ENCODE measurements around the gene SLC16A9.

SLC16A9 gene

DNA sequence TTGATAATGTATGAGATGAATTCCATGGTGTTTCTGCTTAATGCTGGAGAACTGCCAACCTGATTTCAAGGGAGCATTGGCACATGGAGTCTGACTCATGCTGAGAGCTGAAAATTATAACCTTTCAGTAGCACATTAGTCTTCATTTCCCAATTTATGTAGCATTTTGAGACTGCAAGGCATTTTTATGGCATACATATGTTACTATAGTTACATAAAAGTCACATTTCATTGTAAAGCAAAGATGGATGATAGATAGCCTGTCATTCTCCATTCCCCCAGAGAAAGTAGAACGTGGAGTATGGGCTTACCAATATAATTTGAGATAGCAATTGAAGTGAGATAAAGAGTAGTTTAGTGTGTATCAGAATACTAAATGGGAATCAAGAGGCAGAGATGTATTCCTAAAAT, 103.1 kb downstream of the SLC16A9 start:
- peaks cover 11% of the 10 kb centered on the region; the same call in 1 of the 2 replicates for H3K4me1 ChIP-seq (ENCODE audit: control insufficient read depth, insufficient read depth, low read length)
- H3K27ac ChIP-seq (ENCODE audit: extremely low read depth, low read depth, low read length) = no peak overlapping the region
- CTCF ChIA-PET = interaction anchor here (0.6 to 1.4 kb wide), 2 partner anchors 15 to 654 kb away, joined by 3 to 4 read pairs; no protein-coding TSS in a partner anchor
- POLR2A ChIA-PET = no interaction called here
- H3K4me3 ChIP-seq (ENCODE audit: low read depth, low read length) = no peak overlapping the region
- no peaks in the 10 kb centered on the region for H3K9me3 ChIP-seq (ENCODE audit: control insufficient read depth, insufficient read depth, low read depth, low read length)
- H3K36me3 ChIP-seq (ENCODE audit: control insufficient read depth in 2 of 2, insufficient read depth in 1 of 2, low read length in 2 of 2) = no peaks in the 10 kb centered on the region
- no peak for TF ChIP-seq ZNF175 (tag by site-specific recombination; IDR thresholded peaks at IDR 0.05)
- no peak for TF ChIP-seq ZNF335 (tag by site-specific recombination; conservative IDR thresholded peaks at IDR 0.05)
- TF ChIP-seq ZNF354C (tag by site-specific recombination; IDR thresholded peaks at IDR 0.05; ENCODE audit: borderline replicate concordance, low read depth) = no peak
- no peak for TF ChIP-seq ZNF248 (tag by site-specific recombination; IDR thresholded peaks at IDR 0.05)
- TF ChIP-seq, protein P1, sequence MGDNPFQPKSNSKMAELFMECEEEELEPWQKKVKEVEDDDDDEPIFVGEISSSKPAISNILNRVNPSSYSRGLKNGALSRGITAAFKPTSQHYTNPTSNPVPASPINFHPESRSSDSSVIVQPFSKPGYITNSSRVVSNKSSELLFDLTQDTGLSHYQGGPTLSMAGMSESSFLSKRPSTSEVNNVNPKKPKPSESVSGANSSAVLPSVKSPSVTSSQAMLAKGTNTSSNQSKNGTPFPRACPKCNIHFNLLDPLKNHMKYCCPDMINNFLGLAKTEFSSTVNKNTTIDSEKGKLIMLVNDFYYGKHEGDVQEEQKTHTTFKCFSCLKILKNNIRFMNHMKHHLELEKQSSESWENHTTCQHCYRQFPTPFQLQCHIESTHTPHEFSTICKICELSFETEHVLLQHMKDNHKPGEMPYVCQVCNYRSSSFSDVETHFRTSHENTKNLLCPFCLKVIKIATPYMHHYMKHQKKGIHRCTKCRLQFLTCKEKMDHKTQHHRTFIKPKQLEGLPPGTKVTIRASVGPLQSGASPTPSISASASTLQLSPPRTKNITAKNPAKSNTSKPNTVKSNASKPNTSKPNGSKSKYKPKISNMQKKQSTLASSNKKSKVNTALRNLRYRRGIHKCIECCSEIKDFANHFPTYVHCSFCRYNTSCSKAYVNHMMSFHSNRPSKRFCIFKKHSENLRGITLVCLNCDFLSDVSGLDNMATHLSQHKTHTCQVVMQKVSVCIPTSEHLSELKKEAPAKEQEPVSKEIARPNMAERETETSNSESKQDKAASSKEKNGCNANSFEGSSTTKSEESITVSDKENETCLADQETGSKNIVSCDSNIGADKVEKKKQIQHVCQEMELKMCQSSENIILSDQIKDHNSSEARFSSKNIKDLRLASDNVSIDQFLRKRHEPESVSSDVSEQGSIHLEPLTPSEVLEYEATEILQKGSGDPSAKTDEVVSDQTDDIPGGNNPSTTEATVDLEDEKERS (tag by site-specific recombination; IDR thresholded peaks at IDR 0.05) = no peak
- TF ChIP-seq ZNF19 (tag by site-specific recombination; IDR thresholded peaks at IDR 0.05; ENCODE audit: low read depth) = no peak
- TF ChIP-seq ZNF621 (tag by site-specific recombination; IDR thresholded peaks at IDR 0.05) = no peak
- TF ChIP-seq KLF8 (tag by site-specific recombination; IDR thresholded peaks at IDR 0.05) = no peak
- TF ChIP-seq KLF16 (tag by site-specific recombination; IDR thresholded peaks at IDR 0.05) = peak; percentile 77
- TF ChIP-seq YY2 (tag by site-specific recombination; IDR thresholded peaks at IDR 0.05) = no peak
- TF ChIP-seq RBAK (tag by site-specific recombination; IDR thresholded peaks at IDR 0.05) = no peak
- TF ChIP-seq ZNF791 (tag by site-specific recombination; IDR thresholded peaks at IDR 0.05) = no peak
- no peak for TF ChIP-seq ZNF701 (tag by site-specific recombination; IDR thresholded peaks at IDR 0.05)
- TF ChIP-seq, protein P2, sequence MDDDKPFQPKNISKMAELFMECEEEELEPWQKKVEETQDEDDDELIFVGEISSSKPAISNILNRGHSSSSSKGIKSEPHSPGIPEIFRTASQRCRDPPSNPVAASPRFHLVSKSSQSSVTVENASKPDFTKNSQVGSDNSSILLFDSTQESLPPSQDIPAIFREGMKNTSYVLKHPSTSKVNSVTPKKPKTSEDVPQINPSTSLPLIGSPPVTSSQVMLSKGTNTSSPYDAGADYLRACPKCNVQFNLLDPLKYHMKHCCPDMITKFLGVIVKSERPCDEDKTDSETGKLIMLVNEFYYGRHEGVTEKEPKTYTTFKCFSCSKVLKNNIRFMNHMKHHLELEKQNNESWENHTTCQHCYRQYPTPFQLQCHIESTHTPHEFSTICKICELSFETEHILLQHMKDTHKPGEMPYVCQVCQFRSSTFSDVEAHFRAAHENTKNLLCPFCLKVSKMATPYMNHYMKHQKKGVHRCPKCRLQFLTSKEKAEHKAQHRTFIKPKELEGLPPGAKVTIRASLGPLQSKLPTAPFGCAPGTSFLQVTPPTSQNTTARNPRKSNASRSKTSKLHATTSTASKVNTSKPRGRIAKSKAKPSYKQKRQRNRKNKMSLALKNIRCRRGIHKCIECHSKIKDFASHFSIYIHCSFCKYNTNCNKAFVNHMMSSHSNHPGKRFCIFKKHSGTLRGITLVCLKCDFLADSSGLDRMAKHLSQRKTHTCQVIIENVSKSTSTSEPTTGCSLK (tag by site-specific recombination; IDR thresholded peaks at IDR 0.05) = no peak
- TF ChIP-seq ZNF184 (tag by site-specific recombination; IDR thresholded peaks at IDR 0.05) = no peak
- no peak for TF ChIP-seq ZNF404 (tag by site-specific recombination; IDR thresholded peaks at IDR 0.05)
- TF ChIP-seq SP2 (tag by site-specific recombination; IDR thresholded peaks at IDR 0.05) = no peak
- peak; percentile 83 for TF ChIP-seq BCL11B (tag by site-specific recombination; IDR thresholded peaks at IDR 0.05; ENCODE audit: low read depth)
- TF ChIP-seq, protein P3, sequence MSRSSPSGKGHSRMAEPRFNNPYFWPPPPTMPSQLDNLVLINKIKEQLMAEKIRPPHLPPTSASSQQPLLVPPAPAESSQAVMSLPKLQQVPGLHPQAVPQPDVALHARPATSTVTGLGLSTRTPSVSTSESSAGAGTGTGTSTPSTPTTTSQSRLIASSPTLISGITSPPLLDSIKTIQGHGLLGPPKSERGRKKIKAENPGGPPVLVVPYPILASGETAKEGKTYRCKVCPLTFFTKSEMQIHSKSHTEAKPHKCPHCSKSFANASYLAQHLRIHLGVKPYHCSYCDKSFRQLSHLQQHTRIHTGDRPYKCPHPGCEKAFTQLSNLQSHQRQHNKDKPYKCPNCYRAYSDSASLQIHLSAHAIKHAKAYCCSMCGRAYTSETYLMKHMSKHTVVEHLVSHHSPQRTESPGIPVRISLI (tag by site-specific recombination; IDR thresholded peaks at IDR 0.05) = no peak
- TF ChIP-seq ZNF549 (tag by site-specific recombination; IDR thresholded peaks at IDR 0.05) = no peak
- no peak for TF ChIP-seq ZNF132 (tag by site-specific recombination; IDR thresholded peaks at IDR 0.05; ENCODE audit: borderline replicate concordance)
- TF ChIP-seq ZNF670 (tag by site-specific recombination; IDR thresholded peaks at IDR 0.05; ENCODE audit: low read depth) = no peak
- TF ChIP-seq ZNF239 (tag by site-specific recombination; IDR thresholded peaks at IDR 0.05) = no peak
- TF ChIP-seq, protein P4, sequence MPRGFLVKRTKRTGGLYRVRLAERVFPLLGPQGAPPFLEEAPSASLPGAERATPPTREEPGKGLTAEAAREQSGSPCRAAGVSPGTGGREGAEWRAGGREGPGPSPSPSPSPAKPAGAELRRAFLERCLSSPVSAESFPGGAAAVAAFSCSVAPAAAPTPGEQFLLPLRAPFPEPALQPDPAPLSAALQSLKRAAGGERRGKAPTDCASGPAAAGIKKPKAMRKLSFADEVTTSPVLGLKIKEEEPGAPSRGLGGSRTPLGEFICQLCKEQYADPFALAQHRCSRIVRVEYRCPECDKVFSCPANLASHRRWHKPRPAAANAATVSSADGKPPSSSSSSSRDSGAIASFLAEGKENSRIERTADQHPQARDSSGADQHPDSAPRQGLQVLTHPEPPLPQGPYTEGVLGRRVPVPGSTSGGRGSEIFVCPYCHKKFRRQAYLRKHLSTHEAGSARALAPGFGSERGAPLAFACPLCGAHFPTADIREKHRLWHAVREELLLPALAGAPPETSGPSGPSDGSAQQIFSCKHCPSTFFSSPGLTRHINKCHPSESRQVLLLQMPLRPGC (tag by site-specific recombination; IDR thresholded peaks at IDR 0.05) = no peak
- TF ChIP-seq, protein P5, sequence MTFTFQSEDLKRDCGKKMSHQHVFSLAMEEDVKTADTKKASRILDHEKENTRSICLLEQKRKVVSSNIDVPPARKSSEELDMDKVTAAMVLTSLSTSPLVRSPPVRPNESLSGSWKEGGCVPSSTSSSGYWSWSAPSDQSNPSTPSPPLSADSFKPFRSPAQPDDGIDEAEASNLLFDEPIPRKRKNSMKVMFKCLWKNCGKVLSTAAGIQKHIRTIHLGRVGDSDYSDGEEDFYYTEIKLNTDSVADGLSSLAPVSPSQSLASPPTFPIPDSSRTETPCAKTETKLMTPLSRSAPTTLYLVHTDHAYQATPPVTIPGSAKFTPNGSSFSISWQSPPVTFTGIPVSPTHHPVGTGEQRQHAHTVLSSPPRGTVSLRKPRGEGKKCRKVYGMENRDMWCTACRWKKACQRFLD (tag by site-specific recombination; IDR thresholded peaks at IDR 0.05) = no peak
- TF ChIP-seq, protein P6, sequence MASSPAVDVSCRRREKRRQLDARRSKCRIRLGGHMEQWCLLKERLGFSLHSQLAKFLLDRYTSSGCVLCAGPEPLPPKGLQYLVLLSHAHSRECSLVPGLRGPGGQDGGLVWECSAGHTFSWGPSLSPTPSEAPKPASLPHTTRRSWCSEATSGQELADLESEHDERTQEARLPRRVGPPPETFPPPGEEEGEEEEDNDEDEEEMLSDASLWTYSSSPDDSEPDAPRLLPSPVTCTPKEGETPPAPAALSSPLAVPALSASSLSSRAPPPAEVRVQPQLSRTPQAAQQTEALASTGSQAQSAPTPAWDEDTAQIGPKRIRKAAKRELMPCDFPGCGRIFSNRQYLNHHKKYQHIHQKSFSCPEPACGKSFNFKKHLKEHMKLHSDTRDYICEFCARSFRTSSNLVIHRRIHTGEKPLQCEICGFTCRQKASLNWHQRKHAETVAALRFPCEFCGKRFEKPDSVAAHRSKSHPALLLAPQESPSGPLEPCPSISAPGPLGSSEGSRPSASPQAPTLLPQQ (tag by site-specific recombination; IDR thresholded peaks at IDR 0.05) = peak; percentile 49; the same call in 1 of the 2 replicates
- no peak for TF ChIP-seq ZNF707 (tag by site-specific recombination; IDR thresholded peaks at IDR 0.05)
- no peak for TF ChIP-seq ZNF426 (tag by site-specific recombination; IDR thresholded peaks at IDR 0.05)
- no peak for TF ChIP-seq ZNF221 (tag by site-specific recombination; IDR thresholded peaks at IDR 0.05; ENCODE audit: borderline replicate concordance)
- peak; percentile 99 for TF ChIP-seq SP7 (tag by site-specific recombination; IDR thresholded peaks at IDR 0.05)
